Mucosa of stomach (tissue), 1 donor: ENCODE data around the gene RNF212.
"Not testable (repeated sequence)": the region's sequence is repeated elsewhere in the genome, so short reads cannot be mapped to it uniquely, and the experiment has no call there.

ENCODE experiments used
- H3K27me3 ChIP-seq: one replicate; pipeline ENCODE4 v1.7.0; 2013; ENCODE audit warnings: mild to moderate bottlenecking, low read length; ENCODE audit not compliant: control insufficient read depth, insufficient read depth
- H3K36me3 ChIP-seq: one replicate; pipeline ENCODE4 v1.7.0; 2013; ENCODE audit warnings: low read length; ENCODE audit not compliant: control insufficient read depth, insufficient read depth
- H3K4me1 ChIP-seq: one replicate; pipeline ENCODE4 v1.7.0; 2013; ENCODE audit warnings: mild to moderate bottlenecking, low read length; ENCODE audit not compliant: control insufficient read depth, insufficient read depth
- H3K4me3 ChIP-seq: one replicate; pipeline ENCODE4 v1.7.0; 2013; ENCODE audit warnings: low read length
- H3K9ac ChIP-seq: one replicate; pipeline ENCODE4 v1.7.0; 2013; ENCODE audit warnings: mild to moderate bottlenecking, low read length, moderate library complexity
- H3K9me3 ChIP-seq: one replicate; pipeline ENCODE4 v1.7.0; 2013; ENCODE audit warnings: mild to moderate bottlenecking, low read length, moderate library complexity; ENCODE audit not compliant: control insufficient read depth
- donor health status: Pancreatic carcinoma.

Gene RNF212

DNA sequence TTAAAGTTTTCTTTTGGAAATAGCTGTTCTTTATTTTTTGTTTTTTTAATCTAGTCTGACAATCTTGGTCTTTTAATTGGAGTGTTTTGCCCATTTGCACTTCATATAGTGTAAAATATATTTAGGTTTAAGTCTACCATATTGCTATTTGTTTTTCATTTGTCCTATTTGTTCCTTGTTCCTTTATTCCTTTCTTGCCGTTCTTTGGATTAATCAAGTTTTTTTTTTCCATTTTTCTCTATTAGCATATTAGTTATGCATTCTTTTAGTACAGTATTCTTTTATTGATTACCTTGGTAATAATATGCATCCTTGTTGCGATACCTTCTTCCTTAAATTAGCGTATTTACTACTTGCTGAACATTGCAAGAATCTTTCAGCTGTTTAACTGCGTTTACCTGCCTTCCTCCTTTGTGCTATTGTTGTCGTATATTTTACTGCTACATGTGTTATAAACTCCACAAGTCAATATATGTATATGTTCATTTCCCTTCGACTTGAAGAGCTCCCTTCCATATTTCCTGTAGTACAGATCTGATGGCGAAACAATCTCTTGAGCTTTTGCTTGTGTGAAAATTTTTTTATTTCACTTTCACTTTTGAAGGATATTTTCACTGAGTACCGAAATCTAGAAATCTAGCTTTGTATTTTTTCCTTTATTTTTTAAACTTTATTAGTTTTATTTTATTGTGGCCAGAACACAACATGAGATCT lies 23.9 kb upstream of the RNF212 start:
- H3K36me3 ChIP-seq = no peaks in the 10 kb centered on the region
- H3K9me3 ChIP-seq = no peaks in the 10 kb centered on the region
- H3K9ac ChIP-seq = no peak overlapping the region
- no peaks in the 10 kb centered on the region for H3K4me1 ChIP-seq
- H3K4me3 ChIP-seq = no peak overlapping the region
- H3K27me3 ChIP-seq = no peaks in the 10 kb centered on the region

DNA sequence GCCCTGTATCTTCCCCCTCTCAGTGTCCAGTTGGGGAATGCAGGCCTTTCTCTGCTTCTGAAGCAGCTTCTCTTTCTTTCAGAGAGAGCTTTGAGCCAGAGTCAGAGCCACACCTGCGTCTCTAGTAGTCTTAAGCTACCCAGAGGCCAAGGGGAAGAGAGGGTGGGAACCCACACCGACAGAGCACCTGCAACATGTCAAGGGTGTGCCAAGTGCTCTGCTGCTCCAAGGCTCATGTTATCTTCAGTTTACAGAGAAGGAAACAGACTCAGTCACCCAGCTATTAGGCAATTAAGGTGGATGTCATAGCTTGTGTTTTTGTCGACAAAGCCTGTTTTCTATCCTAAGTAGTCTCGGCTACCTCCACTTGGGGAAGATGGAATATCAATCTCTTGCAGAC lies 22.7 kb upstream of the RNF212 start:
- Histone ChIP-seq H3K4me1 (no peaks in the 10 kb centered on the region), H3K36me3 (no peaks in the 10 kb centered on the region), H3K9ac (no peak overlapping the region), H3K9me3 (no peaks in the 10 kb centered on the region), H3K27me3 (no peaks in the 10 kb centered on the region), H3K4me3 (no peak overlapping the region)

DNA sequence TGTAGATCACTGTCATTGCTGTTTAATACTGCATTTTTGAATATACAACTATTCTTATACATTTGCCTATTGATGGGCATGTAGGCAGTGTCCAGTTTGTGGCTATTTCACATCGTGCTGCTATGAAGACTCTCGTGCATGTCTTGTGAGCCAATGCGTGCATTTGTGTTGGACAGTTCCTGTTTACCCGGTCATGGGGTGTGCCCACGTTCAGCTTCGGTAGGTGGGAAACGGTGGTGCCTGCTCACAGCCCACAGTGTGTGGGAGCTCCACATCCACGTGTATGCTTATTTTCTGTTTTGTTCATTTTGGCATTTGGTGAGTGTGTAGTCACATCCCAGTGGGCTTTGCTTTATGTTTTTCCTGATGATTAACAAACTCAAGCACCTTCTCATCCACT lies 19.7 kb upstream of the RNF212 start:
- Histone ChIP-seq H3K4me3 (no peak overlapping the region), H3K4me1 (no peaks in the 10 kb centered on the region), H3K9ac (no peak overlapping the region), H3K9me3 (no peaks in the 10 kb centered on the region), H3K36me3 (no peaks in the 10 kb centered on the region), H3K27me3 (no peaks in the 10 kb centered on the region)

DNA sequence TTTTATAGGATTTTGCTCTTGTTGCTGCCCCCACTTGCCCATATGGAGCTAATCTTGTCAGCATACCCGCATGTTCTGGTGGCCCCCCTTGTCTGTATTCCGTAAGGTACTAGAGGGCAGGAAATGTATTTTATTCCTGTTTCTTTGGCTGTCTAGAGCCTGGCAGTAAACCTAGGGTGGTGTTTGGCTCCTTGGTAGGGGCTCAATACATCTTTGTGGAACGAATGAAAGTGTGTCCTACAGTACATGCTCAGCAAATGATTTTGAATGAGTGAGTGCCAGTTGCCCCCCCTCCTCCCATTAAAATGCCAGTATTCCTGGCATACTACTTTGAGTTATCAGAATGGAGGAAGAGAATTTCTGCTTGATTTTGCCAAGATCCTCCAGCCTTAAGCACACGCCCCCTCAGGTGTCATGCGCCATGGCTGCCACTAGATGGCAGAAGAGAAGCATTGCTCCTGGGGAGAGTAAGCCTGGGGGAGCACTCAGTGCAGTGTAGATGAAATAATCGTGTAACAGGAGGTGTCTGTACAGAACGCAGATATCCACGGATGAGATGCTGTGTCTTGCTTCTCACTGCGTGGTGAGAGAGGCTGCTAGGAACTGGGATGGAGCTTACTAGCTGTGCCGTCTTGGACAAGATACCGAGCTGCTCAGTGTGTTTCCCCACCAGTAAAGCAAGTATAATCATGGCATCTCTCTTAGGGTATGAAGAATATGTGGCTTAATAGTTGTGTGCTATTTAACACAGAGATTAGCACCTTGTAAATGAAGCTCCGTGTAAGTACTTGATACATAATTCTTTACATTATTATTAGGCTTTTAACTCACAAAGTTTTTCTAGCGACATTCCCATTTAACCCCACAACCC lies 17.2 kb upstream of the RNF212 start:
- Histone ChIP-seq H3K9ac (no peak overlapping the region), H3K4me3 (no peak overlapping the region), H3K4me1 (no peaks in the 10 kb centered on the region), H3K36me3 (no peaks in the 10 kb centered on the region), H3K27me3 (no peaks in the 10 kb centered on the region), H3K9me3 (no peaks in the 10 kb centered on the region)

DNA sequence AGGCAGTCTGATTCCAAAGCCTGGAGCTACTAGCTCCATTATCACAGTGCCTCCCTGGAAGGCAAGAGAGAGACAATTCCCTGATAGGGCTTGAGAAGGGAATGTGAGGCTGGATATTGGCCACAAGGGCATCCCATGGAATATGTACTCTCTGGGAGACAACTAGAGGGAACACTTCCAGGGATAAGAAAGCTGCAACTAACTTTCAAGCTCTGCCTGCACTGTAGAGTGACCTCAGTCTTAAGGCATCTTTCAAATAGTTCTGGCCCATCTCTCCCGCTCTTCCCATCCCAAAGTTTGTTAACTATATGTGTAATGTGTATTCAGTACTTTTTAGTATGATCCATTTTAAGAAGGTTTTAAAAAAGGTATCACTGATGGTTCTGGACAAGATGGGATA lies 13.1 kb upstream of the RNF212 start:
- Histone ChIP-seq H3K9ac (no peak overlapping the region), H3K9me3 (no peaks in the 10 kb centered on the region), H3K27me3 (no peaks in the 10 kb centered on the region), H3K4me1 (peaks cover 4% of the 10 kb centered on the region), H3K4me3 (no peak overlapping the region), H3K36me3 (no peaks in the 10 kb centered on the region)

DNA sequence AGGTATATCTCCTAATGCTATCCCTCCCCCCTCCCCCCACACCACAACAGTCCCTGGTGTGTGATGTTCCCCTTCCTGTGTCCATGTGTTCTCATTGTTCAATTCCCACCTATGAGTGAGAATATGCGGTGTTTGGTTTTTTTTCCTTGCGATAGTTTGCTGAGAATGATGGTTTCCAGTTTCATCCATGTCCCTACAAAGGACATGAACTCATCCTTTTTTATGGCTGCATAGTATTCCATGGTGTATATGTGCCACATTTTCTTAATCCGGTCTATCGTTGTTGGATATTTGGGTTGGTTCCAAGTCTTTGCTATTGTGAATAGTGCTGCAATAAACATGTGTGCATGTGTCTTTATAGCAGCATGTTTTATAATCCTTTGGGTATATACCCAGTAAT lies 12.1 kb upstream of the RNF212 start:
- H3K9me3 ChIP-seq, H3K4me1 ChIP-seq, H3K27me3 ChIP-seq: not testable (repeated sequence)

DNA sequence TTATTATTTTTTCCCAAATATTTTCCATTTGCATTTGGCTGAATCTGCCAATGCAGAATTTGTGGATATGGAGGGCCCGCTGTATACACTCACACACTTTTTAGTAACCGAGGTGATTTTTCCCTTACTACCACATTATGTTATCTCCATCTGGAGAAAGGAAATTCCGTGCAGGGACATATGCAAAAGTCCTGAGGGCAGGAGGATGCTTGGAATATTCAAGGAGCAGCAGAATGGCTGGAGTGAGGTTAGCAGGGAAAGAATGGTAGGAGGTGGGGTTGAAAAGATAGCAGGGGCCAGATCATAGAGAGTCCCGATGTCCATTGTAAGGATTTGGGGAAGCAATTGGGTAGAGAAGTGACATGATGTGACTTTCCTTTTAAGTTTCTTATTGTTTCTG lies 11.5 kb upstream of the RNF212 start:
- no peak overlapping the region for H3K4me3 ChIP-seq
- H3K9ac ChIP-seq = no peak overlapping the region
- no peaks in the 10 kb centered on the region for H3K9me3 ChIP-seq
- no peaks in the 10 kb centered on the region for H3K27me3 ChIP-seq
- H3K4me1 ChIP-seq = peaks cover 4% of the 10 kb centered on the region
- H3K36me3 ChIP-seq = no peaks in the 10 kb centered on the region

More for the DNA sequence above, 12.1 kb upstream of the RNF212 start:
- not testable (repeated sequence) for H3K36me3 ChIP-seq, H3K9ac ChIP-seq, H3K4me3 ChIP-seq

DNA sequence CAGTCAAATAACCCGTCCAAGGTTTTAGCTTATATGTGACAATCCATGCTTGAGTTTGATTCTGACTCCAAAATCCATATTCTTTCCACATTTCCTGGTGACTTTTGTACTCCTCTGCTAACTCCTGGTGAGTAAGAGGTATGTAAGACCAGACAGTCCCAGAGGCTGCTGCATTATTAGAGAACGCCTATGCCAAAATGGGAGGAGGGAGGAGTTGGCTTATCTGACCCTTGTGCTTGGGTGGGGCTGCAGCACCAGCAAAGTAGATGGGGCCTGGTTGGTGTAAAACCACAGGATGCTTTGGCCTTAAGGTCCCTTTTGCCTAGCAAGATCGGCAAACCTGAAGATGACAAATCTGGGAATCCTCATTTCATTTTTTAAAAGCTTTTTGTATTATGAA lies 9.1 kb upstream of the RNF212 start:
- H3K9ac ChIP-seq = no peak overlapping the region
- no peaks in the 10 kb centered on the region for H3K27me3 ChIP-seq
- no peaks in the 10 kb centered on the region for H3K9me3 ChIP-seq
- peaks cover 4% of the 10 kb centered on the region for H3K4me1 ChIP-seq
- no peak overlapping the region for H3K4me3 ChIP-seq
- H3K36me3 ChIP-seq = no peaks in the 10 kb centered on the region

DNA sequence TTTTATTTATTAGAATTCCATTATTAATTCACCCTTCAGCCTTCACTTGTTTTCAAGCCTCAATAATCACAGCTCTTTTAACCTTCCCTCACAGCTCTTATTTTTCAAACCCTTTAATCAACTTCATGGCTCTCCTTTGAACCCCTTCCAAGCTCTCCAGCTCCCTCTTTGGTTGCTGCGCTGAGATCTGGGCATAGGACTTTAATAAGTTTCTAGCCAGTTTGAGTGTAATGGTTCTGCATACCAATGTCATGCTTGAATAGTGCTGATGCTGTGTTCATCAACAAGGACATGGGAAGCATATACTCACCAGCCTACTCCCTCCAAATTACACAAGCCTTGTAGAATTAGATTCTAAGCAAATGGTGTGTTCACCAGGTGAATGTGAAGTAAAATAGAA lies 3.5 kb upstream of the RNF212 start:
- H3K36me3 ChIP-seq = no peaks in the 10 kb centered on the region
- H3K4me1 ChIP-seq = no peaks in the 10 kb centered on the region
- H3K9ac ChIP-seq = no peak overlapping the region
- H3K9me3 ChIP-seq = no peaks in the 10 kb centered on the region
- no peak overlapping the region for H3K4me3 ChIP-seq
- H3K27me3 ChIP-seq = peaks cover 6% of the 10 kb centered on the region

DNA sequence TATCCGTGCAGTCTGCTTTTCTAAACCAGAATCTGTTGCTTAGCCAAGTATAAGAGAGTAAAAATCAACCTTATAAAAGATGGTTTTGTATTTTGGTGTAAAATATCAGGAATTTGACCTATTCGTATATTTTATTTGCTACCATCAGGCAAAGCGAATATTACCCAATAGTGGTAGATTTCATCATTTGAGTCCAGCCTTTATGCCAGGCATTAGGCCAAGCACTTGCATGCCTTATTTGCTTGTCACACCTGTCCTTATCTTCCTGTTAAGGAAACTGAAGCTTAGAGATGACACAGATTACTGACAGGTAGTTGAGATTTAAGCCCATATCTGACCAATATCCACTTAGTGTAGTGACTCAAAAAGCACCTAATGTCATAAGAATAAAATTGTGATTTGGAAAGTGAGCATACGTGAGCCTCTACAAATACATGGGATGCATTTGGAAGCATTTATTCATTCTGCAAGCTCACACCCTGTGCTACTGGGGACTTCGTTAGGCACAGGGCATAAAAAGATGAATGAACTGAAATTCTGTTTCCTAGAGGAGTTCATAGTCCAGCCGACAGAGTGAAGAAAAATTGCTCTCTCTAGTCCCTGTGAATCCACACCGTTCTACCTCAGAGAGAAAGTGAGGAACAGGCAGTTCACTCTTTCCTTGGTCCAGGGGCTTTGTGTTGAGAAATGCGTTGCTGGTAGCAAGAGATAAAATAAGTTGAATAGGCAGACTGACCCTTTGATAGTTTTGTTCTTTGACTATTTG lies 2.3 kb upstream of the RNF212 start:
- Histone ChIP-seq H3K9me3 (no peaks in the 10 kb centered on the region), H3K4me1 (no peaks in the 10 kb centered on the region), H3K4me3 (no peak overlapping the region), H3K36me3 (no peaks in the 10 kb centered on the region), H3K9ac (no peak overlapping the region), H3K27me3 (peaks cover 17% of the 10 kb centered on the region)

DNA sequence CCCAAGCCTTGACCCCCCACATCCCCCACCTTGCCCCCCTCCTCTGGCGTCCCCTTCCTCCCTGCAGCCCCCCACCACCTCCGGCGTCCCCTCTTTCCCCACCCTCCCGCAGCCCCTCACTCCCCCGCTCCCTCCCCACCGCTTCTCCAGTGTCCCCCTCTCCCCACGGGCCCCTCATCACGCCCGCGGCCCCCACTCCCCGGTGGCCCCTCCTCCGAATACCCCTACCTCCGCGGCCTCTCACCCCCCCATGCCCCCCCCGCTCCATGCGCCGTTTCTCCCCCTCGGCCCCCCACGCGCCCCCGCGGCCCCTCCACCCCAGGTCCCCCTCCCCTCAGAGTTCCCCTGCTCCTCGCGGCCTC lies 562 bp downstream of the RNF212 start:
- no peak overlapping the region for H3K4me3 ChIP-seq

More for the DNA sequence above, 562 bp downstream of the RNF212 start:
- Histone ChIP-seq H3K27me3 (peaks cover 18% of the 10 kb centered on the region), H3K9me3 (no peaks in the 10 kb centered on the region), H3K36me3 (no peaks in the 10 kb centered on the region), H3K9ac (no peak overlapping the region), H3K4me1 (no peaks in the 10 kb centered on the region)
